Right atrium auricular region (tissue), 2 donors: ENCODE data around the gene CDCA7. TPM values are rescaled to one million over a fixed set of nuclear protein-coding genes. Genes with fewer than 3 reads are reported as not detected.

Experiments
- DNase-seq: peaks from one replicate; pipeline ENCODE4 v3.0.0-alpha.2; 2019; ENCODE audit warnings: low spot score
- H3K27ac ChIP-seq, 2 donors: fragments of 200-600 bp; sonication (generic); 1 replicate in 1 of 2; 2 replicates in 1 of 2; pipeline ENCODE4 v1.5.1; 2016 to 2019
- H3K27me3 ChIP-seq, 2 donors: fragments of 200-600 bp; sonication (generic); one replicate each; pipeline versions ENCODE4 v1.5.1 to v1.6.0; 2017 to 2019
- H3K36me3 ChIP-seq: fragments of 200-600 bp; sonication (generic); one replicate; pipeline ENCODE4 v1.5.1; 2016
- H3K4me1 ChIP-seq, 2 donors: fragments of 200-600 bp; sonication (generic); one replicate each; pipeline versions ENCODE4 v1.5.1 to v1.6.0; 2017 to 2019
- H3K4me3 ChIP-seq, 2 donors: fragments of 200-600 bp; sonication (generic); 1 replicate in 1 of 2; 2 replicates in 1 of 2; pipeline ENCODE4 v1.5.1; 2017 to 2019; ENCODE audit warnings: mild to moderate bottlenecking in 1 of 2, moderate library complexity in 1 of 2
- H3K9me3 ChIP-seq, 2 donors: fragments of 200-600 bp; sonication (generic); one replicate each; pipeline ENCODE4 v1.5.1; 2019
- total RNA-seq, 2 donors: library from RNA; depleted of rRNA; stranded (reverse); fragments of >200 nt; gene quantifications; one replicate each; pipeline ENCODE4 v1.1.0, GENCODE V29; 2016
- TF ChIP-seq, protein P1 (sequence below), 2 donors: fragments of 200-600 bp; sonication (generic); IDR thresholded peaks; one replicate each; pipeline ENCODE4 v1.5.1; 2019; ENCODE audit warnings: antibody characterized with exemption in 2 of 2

CDCA7 gene
- total RNA-seq, 2 donors from 2014 or later, result 0.48 TPM; not detected in 1

DNA sequence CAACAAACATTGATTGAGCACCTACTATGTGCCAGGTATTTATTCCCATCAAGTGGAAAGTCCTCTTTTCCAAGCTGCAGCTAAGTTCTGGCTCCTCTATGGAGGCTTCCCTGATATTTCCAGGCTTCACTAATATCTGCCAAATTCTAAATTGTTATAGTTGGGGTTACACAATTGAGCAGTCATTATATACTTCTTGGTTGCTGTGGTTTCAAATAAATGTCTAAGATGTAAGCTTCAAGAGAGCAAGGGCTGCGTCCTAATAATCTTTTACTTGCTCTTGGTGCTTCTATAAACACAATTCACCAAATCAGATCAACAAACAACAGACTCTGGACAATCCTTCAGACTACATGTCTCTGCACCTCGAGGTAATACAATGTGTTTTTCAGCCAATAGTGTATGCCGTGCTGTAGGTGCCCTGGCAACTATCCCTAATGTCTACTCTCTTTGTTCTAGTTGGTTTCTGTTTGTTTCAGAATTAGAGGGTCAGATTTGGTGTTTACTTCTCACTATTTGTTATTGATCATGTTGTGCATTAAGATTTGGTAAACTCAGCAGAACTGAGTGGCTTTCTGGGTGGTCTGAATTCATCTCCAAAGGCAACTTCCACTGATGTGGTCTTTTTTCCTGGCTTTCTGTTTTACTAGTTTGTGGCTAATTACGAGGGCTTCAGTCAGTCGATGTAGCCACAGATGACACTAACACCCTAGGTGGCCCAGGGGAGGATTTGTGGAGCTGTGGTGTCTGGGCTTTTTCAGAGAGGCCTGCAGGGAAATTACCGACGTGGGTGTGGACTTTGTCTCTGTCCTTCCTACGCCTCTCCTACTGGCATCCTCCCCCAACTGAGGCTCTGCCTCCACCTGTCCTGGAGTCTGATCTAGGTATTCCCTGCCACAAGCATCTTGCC lies 50.4 kb downstream of the CDCA7 start:
- no peak for DNase-seq
- no peaks in the 10 kb centered on the region for H3K36me3 ChIP-seq
- H3K9me3 ChIP-seq, result no peaks in the 10 kb centered on the region
- H3K27me3 ChIP-seq, result peaks cover 0 to 10% of the 10 kb centered on the region in 2 donors
- TF ChIP-seq, protein P1, sequence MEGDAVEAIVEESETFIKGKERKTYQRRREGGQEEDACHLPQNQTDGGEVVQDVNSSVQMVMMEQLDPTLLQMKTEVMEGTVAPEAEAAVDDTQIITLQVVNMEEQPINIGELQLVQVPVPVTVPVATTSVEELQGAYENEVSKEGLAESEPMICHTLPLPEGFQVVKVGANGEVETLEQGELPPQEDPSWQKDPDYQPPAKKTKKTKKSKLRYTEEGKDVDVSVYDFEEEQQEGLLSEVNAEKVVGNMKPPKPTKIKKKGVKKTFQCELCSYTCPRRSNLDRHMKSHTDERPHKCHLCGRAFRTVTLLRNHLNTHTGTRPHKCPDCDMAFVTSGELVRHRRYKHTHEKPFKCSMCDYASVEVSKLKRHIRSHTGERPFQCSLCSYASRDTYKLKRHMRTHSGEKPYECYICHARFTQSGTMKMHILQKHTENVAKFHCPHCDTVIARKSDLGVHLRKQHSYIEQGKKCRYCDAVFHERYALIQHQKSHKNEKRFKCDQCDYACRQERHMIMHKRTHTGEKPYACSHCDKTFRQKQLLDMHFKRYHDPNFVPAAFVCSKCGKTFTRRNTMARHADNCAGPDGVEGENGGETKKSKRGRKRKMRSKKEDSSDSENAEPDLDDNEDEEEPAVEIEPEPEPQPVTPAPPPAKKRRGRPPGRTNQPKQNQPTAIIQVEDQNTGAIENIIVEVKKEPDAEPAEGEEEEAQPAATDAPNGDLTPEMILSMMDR (IDR thresholded peaks at IDR 0.05), result no peak
- peaks cover 0 to 14% of the 10 kb centered on the region in 2 donors for H3K4me1 ChIP-seq
- no peak overlapping the region for H3K4me3 ChIP-seq
- no peak overlapping the region for H3K27ac ChIP-seq

DNA sequence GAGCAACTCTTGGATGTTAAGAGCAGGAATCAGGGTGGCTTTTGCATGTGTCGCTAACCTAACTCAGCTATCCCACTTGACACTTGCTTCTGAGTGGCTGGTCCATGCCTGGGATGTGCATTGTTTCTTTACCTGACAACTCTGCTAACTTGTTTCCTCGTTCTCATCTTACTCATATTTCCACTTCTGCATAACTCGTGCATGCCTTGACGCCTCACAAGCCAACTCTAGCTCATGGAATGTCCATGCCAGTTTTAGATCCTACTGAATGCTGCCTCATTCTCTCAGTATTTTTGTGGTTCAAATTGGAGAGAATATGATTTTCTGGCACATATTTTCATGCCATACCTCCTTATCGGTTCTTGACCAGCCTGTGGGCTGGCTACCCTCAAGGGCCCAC lies 52.5 kb downstream of the CDCA7 start:
- Histone ChIP-seq H3K9me3 (no peaks in the 10 kb centered on the region), H3K36me3 (no peaks in the 10 kb centered on the region), H3K4me1 (peaks cover 0 to 5% of the 10 kb centered on the region in 2 donors), H3K27me3 (no peaks in the 10 kb centered on the region), H3K27ac (no peak overlapping the region), H3K4me3 (no peak overlapping the region)
- DNase-seq, result no peak
- TF ChIP-seq, protein P1 (IDR thresholded peaks at IDR 0.05), result no peak

DNA sequence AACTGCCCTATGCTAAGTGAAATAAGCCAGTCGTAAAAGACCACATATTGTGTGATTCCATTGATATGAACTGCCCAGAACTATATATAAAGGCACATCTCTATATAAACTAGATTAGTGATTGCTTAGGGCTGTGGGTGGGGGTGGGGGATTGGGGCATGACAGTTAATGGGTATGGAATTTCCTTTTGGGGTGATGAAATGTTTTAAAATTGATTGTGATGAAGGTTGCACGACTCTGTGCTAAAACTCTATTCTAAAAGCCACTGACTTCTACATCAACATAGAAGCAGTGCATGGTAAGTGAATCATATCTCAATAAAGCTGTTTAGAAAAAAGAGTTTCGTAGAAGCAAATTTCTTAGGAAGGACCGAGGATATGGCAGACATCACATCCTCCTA lies 53.0 kb downstream of the CDCA7 start:
- H3K27ac ChIP-seq, result no peak overlapping the region
- H3K27me3 ChIP-seq, result no peaks in the 10 kb centered on the region
- peaks cover 0 to under 1% of the 10 kb centered on the region in 2 donors for H3K4me1 ChIP-seq
- DNase-seq, result no peak
- H3K36me3 ChIP-seq, result no peaks in the 10 kb centered on the region
- TF ChIP-seq, protein P1 (IDR thresholded peaks at IDR 0.05), result no peak
- H3K4me3 ChIP-seq, result no peak overlapping the region
- no peaks in the 10 kb centered on the region for H3K9me3 ChIP-seq

DNA sequence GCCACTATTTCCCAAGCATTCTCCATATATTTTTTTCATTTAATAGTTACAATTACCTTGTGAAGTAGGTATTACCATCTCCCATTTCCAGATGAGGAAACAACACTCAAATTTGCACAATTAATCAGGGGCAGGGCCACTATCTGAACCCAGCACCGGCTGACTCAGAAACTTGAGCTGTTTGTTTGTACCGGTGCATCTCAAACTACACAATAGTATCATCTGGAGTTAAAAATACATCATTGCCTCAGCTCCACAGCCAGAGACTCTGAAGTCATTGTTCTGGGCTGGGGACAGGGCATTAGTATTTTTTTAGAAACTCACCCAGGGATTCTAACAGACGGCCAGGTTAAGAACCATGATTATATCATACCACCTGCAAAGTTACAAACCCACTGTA lies 55.9 kb downstream of the CDCA7 start:
- Histone ChIP-seq H3K4me3 (no peak overlapping the region), H3K9me3 (no peaks in the 10 kb centered on the region), H3K36me3 (no peaks in the 10 kb centered on the region), H3K4me1 (no peaks in the 10 kb centered on the region), H3K27me3 (no peaks in the 10 kb centered on the region), H3K27ac (no peak overlapping the region)
- TF ChIP-seq, protein P1 (IDR thresholded peaks at IDR 0.05), result no peak
- DNase-seq, result no peak

DNA sequence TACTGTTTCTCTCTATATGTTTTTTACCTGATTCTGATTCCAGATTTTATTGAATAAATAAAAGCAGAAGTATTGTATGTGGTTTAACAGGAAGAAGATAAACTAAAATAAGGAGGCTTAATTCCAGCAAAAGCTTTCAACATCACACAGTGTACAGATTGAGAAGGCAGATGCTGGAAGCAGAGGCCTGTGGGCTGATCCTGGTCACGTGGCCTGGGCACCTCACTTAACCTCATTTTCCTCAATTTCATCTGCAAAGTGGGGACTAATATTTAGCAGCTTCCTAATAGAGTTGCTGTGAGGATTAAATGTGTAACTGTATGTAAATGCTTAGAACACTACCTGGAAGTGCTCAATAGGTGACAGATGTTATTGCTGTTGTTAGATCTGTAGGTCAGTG lies 58.0 kb downstream of the CDCA7 start:
- Histone ChIP-seq H3K27ac (no peak overlapping the region), H3K27me3 (no peaks in the 10 kb centered on the region), H3K36me3 (no peaks in the 10 kb centered on the region), H3K9me3 (no peaks in the 10 kb centered on the region), H3K4me3 (no peak overlapping the region), H3K4me1 (no peaks in the 10 kb centered on the region)
- DNase-seq, result no peak
- TF ChIP-seq, protein P1 (IDR thresholded peaks at IDR 0.05), result no peak
